NCI-H1105 treated with DMSO at 0.1 percent for 48 hours (cell line): ENCODE measurements around the gene SPINT4.

Experiments used
- DNase-seq: peaks from one replicate; lab custom pipeline; 2025; lab: John Stamatoyannopoulos, UW

Gene SPINT4

GRCh38 chr20:45765307-45765875, 43.2 kb downstream of the SPINT4 start:
- no peak for DNase-seq

- DNase-seq, result no peak
Measured at GRCh38 chr20:45765980-45766379, 43.8 kb downstream of the SPINT4 start.

GRCh38 chr20:45768479-45768878, 46.3 kb downstream of the SPINT4 start:
- DNase-seq, result no peak

GRCh38 chr20:45771182-45771759, 49.1 kb downstream of the SPINT4 start:
- DNase-seq, result peak; percentile 87

- no peak for DNase-seq
Measured at GRCh38 chr20:45772693-45773092, 50.5 kb downstream of the SPINT4 start.

GRCh38 chr20:45774945-45775344, 52.8 kb downstream of the SPINT4 start:
- DNase-seq, result no peak

GRCh38 chr20:45775411-45775810, 53.3 kb downstream of the SPINT4 start:
- no peak for DNase-seq
